Stimulated activated CD4-positive, alpha-beta T cell treated with anti-CD3 and anti-CD28 coated beads, Interleukin-1b, Interleukin-23, amount 100 ng/mL, for 48 hours (primary cell): ENCODE data around the gene EOGT.

Experiments
- DNase-seq: peaks from one replicate; pipeline ENCODE4 v3.0.0-alpha.2; 2020

The EOGT gene

DNA sequence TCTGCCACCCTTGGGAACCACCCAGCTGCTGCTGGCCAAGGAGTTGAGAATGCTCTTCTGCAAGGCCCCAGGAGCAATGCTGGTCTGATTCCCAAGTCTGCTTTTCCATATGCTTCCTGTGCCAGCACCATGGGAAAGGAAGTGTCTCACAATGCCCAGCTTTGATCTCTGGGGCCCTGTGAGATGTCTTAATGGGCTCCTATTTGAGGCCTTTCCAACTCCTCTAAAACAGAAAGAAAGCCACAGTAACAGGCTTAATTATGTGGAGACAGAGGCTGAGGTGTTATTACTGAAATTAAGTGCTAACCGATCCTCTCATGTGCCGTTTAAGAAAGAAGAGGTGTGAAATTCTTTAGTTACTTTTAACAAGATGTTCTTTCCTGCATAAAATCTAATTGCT lies 4.5 kb downstream of the EOGT start:
- DNase-seq: no peak

DNA sequence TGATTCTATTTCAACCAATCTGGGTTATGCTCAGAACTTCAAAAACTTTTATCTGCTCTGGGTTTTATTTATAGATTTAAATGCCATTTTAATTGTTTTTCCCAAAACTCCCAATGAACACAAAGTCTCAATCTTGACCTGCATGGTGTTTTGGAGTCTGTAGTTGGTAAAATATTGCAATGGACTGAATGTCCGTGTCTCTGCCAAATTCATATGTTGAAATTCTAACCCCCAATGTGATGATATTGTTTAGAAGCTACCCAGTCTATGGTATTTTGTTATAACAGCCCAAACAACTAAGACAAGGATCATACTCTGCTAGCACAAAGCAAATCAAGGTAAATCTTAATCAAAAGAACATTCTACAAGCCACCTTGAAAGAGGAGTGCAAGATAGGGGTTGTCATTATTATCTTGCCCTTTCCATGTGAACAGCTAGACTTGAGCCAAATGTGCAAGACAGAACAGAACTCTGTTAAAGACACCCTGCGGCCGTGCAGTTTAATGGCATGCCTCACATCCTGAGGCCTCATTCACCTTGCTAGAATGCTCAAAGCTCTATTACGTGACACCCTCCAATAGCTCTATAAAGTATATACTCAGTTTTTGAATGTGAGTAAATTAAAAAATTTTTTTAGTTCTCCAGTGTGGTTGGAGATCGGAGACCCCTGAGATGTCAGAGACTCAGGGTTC lies 7.5 kb downstream of the EOGT start:
- DNase-seq: no peak

DNA sequence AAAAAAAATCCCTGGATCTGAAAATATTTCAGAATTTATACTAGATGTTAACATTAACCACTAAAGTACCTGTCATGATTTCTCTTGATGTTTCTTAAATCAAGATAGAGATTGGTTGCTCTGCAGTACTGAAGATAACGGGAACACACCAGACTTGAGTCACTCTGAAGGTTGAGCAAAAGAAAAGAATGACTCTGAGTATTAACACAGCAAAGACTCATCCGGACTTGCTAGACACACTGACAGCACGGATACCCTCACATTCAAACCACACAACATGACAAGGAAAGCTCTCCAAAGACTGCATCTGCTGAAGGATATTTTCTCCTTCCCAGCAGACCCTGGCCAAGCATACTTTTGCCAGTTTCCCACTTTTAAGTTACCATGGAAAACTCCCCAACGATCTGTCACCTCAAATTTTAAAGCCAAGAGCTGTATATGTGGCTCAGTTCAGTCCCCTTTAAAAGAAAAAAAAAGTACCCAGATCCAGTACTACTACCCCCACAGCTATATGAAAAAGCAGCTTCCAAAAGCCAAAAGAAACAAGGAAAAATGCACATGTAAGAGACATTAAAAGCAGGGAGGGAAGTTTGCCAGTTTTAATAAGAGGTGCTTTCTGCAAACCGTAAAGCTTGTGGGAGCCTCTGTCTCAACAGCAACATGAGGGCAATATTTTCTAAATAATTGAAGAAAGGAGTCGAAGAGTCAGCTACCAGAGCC lies 8.3 kb downstream of the EOGT start:
- DNase-seq: no peak

DNA sequence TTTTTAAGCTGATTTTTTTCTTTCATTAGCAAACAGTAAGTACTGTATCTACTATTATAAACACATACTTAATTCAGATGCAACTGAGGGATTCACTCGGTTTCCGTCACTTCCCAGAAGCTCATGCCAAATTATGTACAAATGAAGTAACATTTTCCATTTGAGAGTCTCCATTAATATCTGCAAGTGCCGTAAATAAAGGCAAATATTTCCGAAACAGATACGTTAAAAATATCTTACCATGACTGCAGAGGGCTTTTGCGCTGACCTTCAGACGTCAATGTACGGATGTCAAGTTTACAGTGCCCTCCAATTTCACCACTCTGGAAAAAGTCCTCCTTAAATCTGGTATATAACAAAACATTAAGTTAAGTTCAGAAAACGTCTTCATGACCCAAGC lies 9.3 kb downstream of the EOGT start:
- DNase-seq: no peak

DNA sequence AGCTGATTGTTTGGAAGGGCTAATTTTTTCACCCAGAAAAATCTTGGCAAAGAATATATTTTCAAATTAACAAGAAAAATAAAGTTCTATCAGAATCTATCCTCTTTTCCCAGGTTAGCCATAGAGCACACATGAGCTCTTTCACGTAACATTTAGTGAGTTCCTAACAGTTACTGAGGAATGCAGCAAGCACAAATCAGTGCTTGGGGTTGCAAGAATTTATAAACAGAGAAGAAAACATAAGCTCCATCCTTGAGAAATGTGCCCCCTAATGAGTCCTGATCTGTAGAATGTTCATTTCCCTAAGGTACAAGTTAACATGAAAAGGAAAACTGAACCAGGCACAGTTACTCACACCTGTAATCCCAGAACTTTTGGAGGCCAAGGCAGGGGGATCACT lies 13.9 kb downstream of the EOGT start:
- no peak for DNase-seq

DNA sequence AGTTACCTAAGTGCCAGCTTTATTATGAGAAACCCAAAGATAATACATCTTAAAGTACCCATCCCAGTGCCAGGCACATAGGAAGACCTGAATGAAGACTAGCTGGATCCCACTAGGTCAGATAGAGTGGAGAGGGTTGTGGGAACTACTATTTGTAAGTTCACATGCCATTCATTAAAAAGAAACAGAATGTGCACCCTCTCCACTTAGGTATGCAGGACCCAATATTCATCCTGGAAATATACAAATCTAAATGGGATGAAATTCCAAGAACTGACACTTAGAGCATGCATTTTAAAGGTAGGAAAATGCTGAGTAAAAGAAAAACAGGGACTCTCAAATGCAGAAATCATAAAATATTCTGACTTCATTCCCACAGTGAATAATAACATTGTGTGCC lies 14.3 kb downstream of the EOGT start:
- no peak for DNase-seq

DNA sequence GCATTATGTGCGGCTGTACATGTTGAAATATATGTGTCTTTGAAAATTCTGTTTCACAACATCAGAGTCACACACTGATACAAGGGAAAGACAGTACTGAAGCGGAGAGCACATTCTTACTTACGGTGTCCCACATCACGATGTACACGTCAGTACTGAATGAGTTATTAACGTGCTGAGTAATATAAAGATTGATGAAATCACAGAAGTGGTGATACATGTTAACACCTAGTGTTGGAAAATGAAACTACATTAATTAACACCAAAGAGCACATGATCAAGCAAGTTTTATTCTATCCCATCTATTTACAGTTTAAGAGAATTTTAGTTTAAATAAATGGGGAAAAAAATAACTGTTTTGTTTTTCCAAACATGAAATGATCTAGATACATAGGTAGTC lies 15.6 kb downstream of the EOGT start:
- DNase-seq: no peak

DNA sequence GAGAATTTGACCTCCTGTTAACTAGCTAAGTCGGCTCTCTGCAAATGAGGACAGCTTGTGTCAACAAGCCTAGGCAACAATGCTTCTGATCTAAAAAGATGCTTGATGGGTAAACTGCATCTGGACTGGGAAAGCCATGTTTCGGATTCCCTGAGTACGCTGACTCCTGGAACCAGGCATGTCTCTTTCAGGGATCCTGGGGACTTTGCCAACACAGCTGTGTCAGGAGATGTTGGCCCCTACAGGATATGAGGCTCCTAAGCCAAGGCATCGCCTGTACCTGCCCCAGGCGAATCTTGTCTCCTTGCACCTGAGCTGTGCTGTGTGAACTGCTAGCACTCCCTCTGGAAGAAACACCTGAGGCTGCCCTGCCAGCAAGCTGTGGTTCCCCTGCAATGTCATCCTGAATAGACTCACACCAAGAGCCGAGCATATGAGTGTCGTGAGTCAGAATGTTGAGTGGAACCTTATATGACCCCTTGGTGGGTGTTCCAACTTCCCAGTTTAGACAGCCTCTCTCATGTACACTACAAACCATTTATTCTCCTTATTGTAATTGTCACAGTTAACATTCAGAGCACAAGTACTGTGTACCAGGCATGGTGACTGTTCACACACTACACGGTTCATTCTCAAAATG lies 17.0 kb downstream of the EOGT start:
- peak; percentile 12 for DNase-seq

DNA sequence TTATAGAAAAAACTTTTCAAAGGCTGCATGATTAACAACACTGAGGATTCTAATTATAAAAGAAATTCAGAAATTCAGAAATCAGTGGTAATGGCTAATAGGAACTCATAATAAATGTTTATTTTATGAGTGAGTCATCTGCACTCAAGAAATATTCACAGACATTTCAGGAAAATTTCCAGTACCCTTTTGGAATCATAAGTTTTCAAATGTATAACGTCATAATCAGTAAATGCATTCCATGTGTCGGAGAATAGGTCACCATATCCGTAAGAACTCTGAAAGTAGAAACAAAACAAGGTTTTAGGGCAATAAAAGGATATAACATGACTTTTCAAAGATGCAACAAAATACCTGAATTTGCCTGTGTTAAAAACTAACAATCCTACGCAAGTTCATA lies 24.7 kb downstream of the EOGT start:
- no peak for DNase-seq

DNA sequence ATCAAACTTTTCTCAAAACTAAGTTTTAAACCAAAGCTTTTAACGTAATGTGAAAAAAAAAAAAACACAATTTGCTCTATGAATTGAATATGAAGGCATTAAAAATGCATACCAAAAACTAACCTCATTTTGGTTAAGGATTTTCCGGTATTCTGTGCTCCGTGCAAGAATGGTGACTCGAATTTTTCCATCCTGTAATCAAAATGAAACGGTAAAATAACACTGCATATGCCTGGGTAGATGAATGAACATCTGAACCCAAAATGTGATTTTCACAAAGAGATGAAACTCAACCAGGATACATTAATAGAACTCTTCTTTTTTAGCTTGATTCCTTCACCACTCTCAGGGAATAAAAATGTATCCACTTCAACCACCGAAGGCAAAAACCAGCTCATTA lies 26.2 kb downstream of the EOGT start:
- DNase-seq: no peak

DNA sequence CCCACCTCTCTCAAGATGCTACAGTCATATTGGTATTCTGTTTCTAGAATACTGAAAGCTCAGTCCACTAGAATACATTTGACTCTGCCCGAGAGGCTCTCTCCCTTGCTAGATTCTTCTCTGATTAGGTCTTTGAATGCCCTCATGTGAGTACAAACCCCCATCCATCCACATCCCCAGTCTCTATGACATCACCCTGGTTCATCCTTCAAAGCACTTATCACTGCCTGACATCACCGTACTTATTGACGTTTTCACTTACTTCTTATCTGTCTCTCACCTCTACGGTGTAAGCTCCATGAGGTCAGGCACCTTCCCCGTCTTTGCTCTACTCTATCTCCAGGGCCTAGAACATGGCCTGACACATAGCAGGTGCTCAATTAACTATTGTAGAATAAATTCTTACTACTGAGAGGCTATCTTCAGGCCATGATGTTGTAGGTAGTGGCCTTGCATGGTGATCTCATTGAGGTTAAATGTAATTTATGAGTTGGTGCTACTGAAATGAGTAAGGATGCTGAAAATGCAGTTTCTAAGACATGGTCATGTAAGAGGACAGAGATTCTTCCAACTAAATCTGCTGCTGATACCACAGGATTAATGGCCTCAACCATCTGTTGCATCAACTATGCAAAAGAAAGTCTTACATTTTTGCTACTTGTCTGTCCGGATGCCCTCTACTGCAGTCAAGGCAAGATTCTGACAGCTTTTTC lies 26.8 kb downstream of the EOGT start:
- DNase-seq: no peak

DNA sequence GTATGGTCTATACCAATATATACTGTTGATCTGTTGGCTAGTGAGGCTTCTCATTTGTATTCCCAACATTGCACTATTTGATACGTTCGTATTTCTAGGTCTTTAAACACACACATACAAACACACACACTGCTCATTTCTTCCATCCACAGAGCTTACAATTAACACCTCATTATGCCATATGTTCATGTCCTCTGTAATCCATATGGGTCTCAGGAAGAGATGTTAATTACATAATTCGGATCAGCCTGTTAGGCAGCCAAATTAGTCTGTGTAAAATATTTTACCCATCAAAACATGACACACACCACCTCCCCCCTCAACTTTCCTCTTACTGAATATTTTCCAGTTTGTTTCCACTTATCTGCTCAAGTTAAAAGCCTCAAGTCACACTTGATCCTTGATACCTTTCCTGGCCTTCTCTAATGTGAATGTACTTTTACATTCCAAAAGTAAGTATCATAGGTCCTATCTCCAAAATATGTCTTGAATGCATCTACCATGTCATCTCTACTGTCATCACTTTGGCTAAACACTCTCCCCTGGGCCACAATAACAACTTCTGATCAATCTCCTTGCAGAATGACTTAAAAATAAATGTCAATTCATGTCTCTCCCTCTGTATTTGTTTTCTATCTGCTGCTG lies 28.2 kb downstream of the EOGT start:
- no peak for DNase-seq

DNA sequence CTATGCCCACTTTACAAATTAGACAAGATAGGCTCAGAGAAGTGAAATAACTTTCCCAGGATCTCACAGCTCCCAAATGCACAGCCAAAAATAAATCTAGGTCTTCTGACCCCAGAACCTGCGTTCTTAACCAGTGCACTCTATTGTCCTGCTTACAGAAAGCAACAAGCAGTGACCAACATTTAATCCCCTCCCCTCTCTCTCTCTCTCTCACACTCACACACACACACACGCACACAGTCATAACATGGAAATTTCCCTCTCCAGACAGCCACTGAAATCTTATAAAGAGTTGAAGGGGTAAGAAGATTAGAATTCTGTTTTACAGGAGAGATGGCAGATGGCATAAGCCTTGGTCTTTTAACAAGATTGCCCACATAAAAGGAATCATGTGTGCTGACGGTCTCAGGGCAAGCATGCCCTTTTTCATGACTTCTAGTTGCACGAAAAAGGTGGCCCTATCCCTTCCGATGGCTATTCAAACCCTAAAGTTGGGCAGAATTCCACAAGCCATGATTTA lies 29.4 kb downstream of the EOGT start:
- DNase-seq: no peak

DNA sequence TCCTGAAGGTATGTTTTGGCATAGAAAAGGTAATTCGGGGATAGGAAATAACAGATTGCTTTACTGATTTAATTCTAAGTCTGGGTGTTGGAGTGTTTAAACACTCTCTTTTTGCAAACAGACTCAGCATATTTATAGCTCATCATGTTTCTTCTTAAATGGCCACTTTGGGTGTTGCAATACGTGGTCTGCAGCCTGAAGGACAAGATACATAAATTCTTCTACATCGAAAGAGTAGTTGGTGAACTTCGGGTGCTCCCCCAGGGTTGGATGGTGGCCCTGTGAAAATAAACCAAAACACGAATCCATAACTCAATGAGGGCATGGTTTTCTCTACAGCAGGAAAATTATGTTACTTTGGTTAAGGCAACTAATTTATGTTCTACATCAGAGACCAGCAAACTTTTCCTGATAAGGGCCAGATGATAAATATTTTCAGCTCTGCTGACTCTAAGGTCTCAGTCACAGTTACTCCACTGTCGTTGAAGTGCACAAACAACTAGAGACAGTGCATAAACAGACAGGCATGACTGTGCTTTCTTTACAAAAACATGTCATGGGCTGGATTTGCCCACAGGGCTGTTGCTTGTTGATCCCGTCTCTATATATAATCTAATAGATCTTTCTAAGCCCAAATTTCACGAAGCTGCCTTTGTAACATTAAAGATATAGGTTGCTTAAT lies 35.9 kb downstream of the EOGT start:
- DNase-seq: no peak

DNA sequence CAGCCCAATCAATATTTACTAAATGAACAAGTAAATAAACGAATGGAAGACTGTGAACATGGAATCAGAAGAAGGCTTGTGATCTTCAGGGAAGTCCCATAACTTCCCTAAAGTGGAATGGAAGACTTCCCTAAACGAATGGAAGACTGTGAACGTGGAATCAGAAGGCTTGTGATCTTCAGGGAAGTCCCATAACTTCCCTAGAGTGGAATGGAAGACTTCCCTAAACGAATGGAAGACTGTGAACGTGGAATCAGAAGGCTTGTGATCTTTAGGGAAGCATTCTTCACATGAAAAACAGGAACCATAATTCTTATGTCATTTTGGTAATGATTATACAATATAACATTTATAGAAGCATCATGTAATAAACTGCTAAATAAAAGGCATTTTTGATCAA lies 38.8 kb downstream of the EOGT start:
- DNase-seq: no peak

DNA sequence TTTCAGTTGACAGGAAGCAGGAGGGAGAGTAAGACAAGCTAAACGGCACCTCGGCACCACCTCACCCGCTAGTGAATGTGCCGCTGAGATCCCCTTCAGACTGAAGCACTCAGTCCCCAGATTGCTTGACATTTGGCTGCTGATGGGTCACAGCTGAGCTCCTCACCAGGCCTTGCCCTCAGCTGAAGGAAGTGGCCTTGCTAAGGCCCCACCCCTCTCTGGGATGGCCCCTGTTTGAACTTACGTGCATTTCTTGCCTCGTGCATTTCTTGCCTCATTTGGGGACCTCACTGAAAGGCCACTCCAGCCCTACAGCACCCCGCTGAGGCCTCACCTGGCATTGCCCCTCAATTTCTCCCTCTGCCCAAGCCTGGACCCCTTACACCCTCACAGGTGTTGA lies 39.8 kb downstream of the EOGT start:
- no peak for DNase-seq

DNA sequence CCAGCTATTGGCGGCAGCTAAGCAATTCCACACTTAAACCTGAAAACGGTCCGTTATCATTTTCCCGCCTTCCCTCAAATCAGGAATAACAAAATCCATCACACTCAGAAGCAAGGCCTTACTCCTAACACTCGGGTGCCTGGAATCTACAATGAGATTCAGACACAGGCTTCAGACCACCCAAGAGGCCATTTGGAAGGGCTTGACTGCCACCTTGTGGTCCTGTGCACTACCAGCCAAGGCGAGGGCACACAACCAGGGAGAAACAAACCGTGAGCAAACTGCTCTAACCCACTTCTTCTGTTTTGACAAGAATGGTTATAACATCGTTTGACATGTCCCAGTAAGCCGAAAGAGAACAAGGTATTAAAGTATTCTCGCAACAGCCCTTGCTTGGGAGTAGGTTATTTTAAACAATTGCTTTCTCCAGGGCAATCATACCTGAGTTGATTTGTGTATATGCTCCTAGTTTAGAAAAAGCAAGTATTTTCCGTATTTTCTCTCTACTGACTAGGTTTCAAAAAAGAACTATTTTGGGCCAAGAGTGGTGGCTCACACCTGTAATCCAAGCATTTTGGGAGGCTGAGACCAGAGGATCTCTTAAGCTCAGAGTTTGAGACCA lies 41.0 kb downstream of the EOGT start:
- DNase-seq: peak; percentile 40

DNA sequence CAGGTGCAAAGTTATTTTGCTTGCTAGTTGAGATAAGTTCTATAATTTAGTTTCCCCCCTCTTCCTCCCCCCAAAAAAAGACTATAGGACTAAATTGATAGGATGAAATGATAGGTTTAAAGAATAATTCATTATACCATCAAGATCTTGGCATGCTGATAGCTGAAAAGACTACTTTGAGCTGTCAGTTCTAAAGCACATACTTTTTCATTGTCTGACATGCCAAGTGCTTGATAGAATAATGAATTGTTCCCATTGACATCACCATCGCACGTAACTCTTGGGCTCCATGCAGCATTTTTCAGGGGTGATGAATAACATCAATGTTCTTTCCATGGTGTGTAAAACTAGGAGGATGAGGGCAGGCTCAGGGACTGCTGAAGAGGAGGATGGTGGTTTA lies 48.8 kb downstream of the EOGT start:
- DNase-seq: no peak

DNA sequence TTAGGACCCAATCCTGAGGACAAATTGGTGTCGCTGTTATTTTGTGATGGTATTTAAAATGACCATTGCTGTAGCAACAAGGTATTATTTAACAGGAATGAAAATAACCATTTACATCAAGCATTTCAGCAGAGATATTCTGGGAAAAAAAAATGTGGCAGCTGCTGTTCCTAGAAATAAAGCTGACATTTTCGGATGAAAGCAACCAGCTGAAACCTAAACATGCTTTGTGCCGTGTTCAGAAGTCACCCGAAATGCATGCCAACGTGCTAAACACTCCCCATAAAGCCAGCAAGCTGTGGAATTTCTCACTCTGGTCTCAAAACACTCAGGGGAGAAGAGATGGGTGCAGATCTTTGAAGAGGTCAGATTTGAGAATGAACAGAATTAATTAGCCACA lies 49.6 kb downstream of the EOGT start:
- no peak for DNase-seq

DNA sequence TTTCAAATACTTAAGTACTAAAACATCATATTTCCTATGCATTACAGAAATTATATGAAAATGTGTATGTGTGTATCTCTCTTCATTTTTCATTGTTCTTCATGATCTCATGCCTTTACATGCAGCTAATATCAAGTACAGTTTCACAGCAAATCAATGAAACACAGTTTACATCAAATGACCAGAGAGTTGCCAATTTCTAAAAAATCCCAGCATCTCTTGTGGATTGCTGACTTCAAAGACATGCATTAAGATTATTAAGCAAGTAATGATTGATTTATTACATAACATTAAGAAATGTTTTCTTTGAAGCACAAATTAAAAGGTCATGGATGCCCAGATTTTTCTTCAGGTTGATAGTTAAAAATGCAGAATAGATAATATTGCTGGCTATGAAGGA lies 50.1 kb downstream of the EOGT start:
- DNase-seq: no peak

DNA sequence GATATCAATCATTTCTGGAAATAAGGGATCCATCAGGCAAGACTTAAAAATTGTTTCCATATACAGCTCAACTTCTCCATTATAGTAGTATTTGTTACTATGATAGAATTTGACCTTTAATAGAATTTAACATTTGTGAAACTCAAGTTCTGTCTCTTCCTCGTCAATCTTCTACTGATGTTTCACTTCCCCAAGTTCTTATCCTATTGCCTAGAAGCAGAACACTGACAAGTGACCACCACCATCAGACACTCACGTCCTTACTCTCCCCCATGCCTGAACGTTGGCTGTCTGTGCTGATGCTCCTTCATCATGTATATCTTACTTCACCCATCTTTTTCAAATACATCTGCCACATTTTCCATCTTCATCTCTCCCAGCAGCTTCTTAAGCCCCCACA lies 54.6 kb downstream of the EOGT start:
- DNase-seq: no peak

DNA sequence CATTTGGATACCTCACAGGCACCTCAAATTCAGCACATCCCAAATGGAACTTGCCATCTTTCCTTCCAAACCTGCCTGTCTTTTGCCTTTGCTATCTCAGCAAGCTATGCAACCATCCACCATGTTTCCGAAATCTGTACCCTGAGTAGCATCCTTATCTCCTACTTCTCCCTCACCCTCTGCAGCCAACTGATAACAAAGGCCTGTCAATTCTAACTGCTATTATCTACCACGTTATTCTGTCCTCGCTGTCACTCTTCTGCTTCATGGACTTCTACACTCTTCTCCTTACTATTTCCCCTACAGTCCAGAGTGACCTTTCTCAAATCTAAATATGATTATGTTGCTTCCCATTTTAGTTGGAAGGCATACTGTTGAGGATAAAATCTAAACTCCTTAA lies 55.6 kb downstream of the EOGT start:
- no peak for DNase-seq
